ENCODE measurements around the gene NDUFB4.
"Not testable (repeated sequence)": the region's sequence is repeated elsewhere in the genome, so short reads cannot be mapped to it uniquely, and the experiment has no call there.

The NDUFB4 gene

DNA sequence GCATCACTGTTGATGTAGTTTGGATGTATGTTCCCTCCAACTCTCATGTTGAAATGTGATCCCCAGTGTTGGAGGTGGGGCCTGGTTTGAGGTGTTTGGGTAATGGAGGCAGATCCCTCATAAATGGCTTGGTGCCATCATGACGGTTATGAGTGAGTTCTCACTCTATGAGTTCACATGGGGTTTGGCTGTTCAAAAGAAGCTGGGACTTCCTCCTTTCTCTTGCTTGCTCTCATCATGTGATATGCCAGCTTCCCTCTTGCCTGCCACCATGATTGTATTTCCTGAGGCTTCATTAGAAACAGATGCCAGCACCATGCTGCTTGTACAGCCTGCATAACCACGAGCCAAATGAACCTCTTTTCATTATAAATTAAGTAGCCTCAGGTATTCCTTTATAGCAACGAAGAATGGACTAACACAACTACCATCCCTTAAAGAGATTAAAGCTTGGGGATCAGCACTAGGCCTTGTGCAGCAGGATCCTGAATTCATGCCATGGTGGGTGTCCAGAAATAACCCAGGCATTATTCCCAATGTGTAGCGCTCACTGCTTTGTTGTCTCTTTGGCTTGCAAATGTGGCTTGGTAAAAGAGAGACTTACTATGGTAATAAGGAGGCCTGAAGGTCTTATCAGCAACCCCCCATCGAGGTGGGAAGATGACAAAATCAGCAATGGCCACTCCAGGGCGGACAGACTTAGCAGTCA is 41.9 kb downstream of the NDUFB4 start:
- DNase-seq (ENCODE audit: low read depth, low spot score) = no peak

DNA sequence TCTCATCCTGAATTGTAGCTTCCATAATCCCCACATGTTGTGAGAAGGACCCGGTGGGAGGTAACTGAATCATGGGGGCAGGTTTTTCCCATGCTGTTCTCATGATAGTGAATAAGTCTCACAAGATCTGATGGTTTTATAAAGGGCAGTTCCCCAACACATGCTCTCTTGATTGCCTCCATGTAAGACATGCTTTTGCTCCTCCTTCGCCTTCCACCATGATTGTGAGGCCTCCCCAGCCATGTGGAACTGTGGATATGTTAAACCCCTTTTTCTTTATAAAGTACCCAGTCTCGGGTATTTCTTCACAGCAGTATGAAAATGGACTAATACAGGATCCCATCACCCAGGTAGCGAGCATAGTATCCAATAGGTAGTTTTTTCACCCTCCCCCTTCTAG is 42.7 kb downstream of the NDUFB4 start:
- DNase-seq (ENCODE audit: low read depth, low spot score) = not testable (repeated sequence)

DNA sequence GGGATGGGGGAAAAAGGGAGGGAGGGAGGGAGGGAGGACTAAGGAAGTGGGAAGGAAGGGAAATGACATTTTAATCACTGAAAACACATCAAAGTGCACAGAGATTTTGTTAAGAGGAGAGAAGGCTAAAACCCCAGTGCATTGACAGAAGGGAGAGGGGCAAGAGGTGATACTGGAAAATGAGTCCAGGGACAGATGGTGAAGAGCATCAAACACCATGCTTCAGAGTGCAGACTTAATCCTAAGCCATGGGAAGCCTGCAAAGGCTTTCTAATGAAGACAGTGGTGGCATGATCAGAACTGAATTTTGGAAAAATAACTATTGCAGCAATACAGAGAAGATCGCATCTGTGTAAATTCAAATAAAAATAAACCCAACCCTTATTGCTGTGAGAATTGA is 44.1 kb downstream of the NDUFB4 start:
- no peak for DNase-seq (ENCODE audit: low read depth, low spot score)

DNA sequence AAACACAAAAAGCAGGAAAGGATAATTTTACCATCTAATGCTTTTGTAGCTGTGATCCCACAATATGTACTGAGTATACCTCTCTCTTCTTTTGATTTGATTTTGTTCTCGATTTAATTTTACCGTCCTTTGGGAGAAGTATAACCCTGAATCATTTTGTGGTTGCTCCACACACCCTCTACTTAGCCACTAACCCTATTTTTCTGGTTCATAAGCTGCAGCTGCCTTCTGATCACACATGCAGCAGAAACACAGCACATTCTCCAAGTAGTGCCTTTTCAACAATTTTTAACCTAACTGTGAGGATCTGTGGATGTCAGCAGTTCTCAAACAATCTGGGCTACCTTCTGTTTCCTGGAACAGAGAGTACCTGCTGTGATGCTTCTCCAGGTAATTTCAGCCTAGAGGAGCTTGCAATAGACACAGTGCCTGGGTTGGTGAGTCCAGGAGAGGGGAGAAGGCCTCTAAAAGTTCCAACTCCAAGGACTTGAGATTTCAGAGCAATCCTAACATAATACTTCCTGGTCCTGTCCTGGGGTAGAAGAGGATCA is 45.6 kb downstream of the NDUFB4 start:
- no peak for DNase-seq (ENCODE audit: low read depth, low spot score)

DNA sequence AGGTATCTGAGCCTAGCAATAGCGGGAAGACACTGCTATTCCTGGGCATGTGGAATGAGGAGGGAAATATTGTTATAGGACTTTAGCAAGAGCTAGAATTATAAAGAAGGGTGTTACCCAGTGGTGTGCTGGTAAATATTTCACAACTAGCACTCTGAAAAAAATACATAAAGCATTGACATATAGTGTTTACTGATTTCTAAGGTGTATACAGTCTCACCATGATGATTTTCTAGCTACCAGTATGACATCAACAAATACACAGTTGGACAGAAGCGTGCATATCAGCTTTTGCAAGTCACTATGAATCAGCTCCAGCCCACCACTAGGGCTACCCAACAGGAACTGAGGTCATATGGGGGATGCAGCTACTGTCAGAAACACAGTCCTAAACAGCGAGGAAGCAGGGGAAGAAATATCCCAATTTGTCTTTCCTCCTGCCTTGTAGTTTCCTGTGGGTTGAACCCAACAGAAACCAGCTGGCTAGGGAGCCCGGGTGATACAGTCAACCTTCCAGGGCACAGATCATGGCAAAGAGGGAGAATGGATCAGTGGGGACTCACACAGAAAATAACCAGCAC is 46.3 kb downstream of the NDUFB4 start:
- peak; percentile 20 for DNase-seq (ENCODE audit: low read depth, low spot score)

DNA sequence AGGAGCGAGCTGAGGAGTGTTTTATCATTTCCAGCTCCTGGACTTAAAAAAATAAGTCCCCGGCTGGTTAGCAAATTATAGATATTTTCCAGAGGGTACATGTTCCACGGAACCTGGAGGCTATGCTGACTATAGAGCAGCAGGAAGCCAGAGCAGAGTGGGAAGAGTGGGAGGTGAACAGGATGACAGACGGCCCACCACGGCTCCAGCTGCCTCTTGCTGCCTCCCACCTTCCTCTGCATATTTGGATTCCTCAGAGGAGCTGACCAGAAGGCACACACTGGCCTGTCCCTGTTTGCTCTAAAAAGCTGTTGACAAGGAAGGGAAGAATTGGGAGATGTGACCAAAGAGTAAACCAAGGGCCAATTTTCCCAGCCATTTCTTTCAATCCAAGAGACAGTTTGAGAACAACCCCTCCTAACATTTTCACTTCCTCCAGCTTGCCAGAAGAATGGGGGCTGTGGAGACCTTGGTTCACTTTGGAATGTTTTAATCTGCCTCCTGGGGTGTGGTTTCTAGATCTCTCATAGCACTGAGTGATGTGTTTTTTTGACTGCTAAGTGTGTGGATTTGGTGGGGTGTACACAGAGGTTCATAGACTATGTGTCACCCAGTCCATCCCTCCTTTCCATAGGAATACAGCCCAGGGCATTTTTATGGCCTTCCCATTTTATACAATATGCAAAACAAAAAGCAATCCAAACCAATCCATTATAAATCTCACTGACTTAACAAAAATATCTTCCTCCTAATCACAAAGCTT is 49.1 kb downstream of the NDUFB4 start:
- peak; percentile 45 for DNase-seq (ENCODE audit: low read depth, low spot score)

DNA sequence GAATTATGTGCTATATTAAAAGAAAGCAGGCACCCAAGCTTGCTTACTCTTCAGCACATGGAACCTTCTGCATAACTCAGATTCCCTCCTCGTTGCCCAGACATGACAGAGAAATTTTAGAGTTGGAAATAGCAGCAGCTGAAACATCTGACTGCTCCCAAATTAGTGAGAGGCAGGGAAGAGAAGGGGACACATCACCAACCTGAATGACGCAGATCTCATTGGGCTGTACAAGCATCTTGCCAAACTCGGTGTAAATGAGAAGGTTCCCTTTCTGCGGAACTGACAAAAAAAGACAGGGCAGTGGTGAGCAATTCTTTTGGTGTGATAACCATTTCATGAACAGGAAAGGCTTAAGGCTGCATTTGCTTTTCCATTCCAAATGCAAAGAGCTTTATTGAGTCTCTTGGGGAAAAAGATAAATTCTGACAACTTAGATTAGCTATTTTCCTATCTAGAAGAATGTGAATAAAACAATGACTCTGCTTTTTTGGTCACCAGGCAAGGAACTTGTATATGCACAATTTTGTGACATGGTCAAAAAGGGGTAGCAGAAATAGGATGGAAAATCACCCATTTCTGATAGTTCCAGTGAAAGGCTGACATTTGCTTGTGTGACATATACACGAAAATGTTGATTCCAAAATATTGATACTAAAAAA is 50.8 kb downstream of the NDUFB4 start:
- no peak for DNase-seq (ENCODE audit: low read depth, low spot score)

DNA sequence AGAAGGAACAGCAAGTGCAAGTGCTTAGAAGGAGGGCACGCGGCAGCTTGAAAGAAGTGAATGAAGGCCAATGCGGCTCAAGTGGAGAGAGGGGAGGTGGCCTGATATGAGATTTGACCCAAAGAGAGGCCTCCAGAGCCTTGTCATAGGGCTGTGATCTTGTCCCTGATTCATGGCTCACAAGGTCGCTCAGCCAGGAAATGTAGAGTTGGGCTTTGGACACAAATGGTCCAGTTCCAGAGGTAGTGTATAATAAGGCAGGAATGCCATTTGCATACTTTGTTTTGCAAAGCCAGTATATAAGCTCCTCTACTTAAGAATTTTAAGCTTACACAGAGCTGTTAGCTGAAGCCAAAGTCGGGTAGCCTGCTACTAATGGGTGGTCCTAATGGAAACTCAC is 52.2 kb downstream of the NDUFB4 start:
- DNase-seq (ENCODE audit: low read depth, low spot score) = peak; percentile 3

DNA sequence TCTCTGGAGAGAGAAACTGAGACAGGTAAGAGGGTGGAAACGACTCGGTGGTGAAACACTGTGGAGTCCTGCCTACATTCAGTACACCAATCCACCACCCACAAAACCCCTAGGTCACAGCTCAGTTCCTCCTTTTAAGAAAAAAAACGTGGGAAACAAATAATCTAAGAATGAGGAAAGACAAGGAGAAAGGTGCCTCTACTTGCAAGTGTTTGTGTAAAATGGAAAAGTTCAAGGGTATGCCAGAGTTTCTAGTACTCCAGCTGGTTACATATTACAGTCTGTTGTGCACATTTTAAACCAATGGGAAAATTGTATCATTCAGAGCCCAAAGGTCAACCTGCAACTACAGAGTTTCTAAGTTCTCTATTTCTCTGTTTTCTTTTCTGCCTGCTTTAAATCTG is 53.7 kb downstream of the NDUFB4 start:
- no peak for DNase-seq (ENCODE audit: low read depth, low spot score)

DNA sequence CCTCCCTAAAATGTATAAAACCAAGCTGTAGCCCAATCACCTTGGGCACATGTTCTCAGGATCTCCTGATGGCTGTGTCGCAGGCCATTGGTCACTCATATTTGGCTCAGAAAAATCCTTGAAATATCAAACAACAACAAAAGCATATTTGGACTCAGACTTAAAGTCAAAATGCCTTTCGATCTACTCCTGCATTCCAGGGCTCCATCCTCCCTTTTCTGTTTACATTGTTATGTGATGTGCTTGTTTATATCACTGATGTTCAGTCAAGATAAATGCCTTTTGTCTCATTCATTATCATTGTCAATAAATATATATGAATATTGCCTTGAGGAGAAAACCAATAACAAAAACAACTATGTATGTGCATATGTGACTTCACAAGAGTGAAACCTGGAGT is 54.2 kb downstream of the NDUFB4 start:
- DNase-seq (ENCODE audit: low read depth, low spot score) = no peak
